ENCODE measurements around the gene LAMB3.

LAMB3 gene

DNA sequence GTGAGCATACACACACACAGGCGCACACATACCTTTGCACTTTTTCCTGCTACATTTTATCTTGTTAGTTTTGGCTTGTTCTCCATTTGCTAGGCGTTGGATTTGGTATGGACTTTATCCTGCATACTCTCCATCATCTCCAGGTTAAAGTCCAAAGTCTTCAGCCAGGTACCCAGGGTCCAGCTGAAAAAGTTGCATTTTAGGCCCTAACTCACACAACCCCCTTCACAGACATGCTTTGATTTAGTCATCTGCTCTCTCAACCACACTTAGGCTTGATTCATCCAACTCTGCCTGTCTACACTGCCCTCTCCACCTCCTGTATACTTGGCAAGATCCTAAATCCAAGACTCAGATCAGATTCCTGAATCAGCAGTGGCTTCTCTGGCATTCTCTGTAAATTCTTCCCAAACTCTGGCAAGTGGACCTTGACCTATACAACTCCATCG lies 10.7 kb upstream of the LAMB3 start:
- H3K4me3 ChIP-seq (ENCODE audit: low read length): no peak overlapping the region
- peak; percentile 45 for DNase-seq (ENCODE audit: low read depth)
- TF ChIP-seq, protein P1, sequence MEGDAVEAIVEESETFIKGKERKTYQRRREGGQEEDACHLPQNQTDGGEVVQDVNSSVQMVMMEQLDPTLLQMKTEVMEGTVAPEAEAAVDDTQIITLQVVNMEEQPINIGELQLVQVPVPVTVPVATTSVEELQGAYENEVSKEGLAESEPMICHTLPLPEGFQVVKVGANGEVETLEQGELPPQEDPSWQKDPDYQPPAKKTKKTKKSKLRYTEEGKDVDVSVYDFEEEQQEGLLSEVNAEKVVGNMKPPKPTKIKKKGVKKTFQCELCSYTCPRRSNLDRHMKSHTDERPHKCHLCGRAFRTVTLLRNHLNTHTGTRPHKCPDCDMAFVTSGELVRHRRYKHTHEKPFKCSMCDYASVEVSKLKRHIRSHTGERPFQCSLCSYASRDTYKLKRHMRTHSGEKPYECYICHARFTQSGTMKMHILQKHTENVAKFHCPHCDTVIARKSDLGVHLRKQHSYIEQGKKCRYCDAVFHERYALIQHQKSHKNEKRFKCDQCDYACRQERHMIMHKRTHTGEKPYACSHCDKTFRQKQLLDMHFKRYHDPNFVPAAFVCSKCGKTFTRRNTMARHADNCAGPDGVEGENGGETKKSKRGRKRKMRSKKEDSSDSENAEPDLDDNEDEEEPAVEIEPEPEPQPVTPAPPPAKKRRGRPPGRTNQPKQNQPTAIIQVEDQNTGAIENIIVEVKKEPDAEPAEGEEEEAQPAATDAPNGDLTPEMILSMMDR (IDR thresholded peaks at IDR 0.05; ENCODE audit: insufficient read depth, low read depth, low read length, missing control alignments): no peak

DNA sequence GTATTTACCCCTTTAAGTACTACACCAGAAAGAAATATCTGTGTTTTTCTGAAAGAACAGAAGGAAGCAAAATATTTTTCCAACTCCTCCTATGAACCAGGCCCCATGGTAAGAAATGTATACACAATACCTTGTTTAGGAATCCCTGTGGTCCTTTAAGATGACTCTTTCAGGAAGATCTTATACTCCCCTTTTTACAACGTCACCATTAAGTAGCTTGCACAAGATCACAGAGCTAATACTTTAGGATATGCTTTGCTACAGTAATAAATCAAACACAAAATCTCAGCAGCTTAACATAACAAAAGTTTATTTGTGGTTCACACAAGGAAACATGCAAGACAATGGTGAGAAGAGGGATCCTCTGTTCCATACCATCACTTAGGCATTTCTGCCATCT lies 8.8 kb upstream of the LAMB3 start:
- TF ChIP-seq, protein P1 (IDR thresholded peaks at IDR 0.05; ENCODE audit: insufficient read depth, low read depth, low read length, missing control alignments): no peak
- H3K4me3 ChIP-seq (ENCODE audit: low read length): no peak overlapping the region
- no peak for DNase-seq (ENCODE audit: low read depth)

DNA sequence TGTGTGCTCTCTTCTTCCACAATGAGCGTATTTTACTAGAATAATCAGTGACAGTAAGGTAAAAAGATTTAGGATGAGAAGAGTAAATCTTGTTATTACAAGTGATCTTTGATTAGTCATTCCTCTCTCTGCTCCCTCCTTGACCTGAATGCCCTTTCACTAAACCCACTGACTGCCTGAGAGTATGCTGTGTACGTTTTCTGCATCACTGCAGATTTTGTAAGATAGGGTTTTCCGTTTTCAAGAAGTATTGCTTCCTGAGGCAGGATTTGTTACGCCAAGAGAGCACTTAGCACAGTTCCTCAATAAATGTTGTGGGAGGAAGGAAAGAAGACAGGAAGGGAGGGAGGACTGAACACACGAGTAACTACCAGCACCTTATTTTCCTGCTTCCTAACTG lies 7.7 kb upstream of the LAMB3 start:
- TF ChIP-seq, protein P1 (IDR thresholded peaks at IDR 0.05; ENCODE audit: insufficient read depth, low read depth, low read length, missing control alignments): no peak
- peak; percentile 59 for DNase-seq (ENCODE audit: low read depth)
- H3K4me3 ChIP-seq (ENCODE audit: low read length): no peak overlapping the region

DNA sequence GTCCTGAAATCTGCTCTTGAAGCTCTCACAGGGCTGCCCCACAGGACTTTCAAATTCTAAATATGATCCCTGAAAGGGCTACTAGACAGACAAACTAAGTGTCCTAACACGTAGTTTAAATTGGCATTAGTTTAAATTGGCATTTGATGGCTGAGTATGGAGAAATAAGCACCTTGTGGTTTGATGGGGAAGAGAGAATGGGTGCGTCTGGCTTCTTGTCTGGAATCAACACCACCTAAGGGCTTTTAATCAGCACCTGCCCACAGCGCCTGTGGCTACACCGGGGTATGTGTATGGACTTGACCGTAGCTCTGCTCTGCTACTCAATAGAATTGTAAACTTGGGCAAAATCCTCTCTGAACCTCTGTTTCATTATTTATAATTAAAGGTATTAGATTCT lies 5.7 kb upstream of the LAMB3 start:
- TF ChIP-seq, protein P1 (IDR thresholded peaks at IDR 0.05; ENCODE audit: insufficient read depth, low read depth, low read length, missing control alignments): peak; percentile 6
- H3K4me3 ChIP-seq (ENCODE audit: low read length): no peak overlapping the region
- peak; percentile 87 for DNase-seq (ENCODE audit: low read depth)

DNA sequence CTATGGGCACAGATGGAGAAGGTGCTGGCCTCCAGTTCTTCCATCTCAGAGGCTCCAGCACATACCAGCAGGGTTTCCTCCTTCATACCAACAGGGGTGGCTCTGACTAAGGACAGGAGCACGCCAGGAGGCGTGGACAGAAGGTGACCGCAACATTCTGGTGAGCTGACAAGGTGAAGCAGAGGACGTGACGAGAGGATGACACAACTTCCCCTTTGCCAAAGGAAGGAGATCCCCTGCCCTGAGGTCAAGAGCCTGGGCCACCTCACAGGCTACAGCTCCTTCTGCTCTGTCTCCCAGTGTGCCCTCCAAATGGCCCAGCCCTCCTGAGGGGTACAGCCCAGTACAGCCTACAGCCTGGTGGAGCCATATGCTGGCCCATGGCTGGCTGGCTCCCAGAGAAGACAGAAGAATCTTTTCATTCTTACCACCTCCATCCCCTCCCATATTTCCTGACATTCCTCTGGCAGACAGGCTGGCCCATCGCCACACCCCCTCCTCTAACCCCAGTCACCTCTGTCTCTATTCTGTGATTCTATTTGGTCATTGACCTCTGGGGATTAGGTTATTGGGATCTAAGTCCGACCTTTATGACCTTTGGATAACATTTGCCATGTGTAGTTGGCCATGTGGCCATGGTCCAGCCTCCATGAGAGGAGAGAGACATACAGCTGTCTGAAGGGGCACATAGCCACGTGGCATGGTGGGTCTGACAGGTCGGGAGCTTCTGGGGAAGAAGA lies 5.1 kb upstream of the LAMB3 start:
- DNase-seq (ENCODE audit: low read depth): peak; percentile 97
- TF ChIP-seq, protein P1 (IDR thresholded peaks at IDR 0.05; ENCODE audit: insufficient read depth, low read depth, low read length, missing control alignments): no peak
- H3K4me3 ChIP-seq (ENCODE audit: low read length): no peak overlapping the region

DNA sequence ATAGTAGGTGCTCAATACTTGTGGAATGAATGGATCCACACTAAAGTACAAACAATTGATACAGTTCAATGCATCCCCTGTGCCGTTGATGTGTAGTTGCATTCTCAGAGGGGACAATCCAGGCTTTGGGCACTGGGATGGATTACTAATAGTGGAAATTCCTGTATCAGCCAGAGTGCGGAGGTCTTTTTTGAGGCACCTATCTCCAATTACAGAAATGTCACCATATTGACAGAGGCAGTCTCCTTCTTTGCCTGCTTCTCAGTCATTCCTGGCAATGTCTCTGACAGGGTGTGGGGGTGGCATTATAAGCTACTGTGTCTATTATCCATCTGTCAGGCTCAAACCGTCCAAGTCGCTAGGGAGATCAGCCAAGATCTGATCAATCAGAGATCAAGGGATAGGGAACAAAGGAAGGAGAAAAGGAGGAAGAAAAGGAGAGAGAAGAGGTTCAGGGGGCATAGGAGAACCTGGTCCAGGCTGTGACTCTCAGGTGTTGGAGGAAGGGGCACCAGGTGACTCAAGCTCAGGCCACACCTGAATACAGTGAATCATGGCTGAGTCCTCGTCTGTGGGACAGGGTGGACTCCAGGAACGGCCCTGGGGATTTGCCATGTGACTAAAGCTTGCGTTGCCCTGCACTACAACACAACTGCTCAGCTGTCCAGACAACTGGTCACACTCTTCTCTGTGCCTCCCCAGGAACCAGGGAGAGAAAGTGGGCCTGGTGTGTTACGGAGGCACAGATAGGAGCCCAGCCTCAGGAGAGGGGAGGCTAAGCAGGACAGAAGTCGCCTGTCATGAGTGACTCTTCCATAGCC lies 3.4 kb upstream of the LAMB3 start:
- H3K4me3 ChIP-seq (ENCODE audit: low read length): no peak overlapping the region
- TF ChIP-seq, protein P1 (IDR thresholded peaks at IDR 0.05; ENCODE audit: insufficient read depth, low read depth, low read length, missing control alignments): no peak
- DNase-seq (ENCODE audit: low read depth): peak; percentile 97
